H4 (cell line): ENCODE measurements around the gene SEC14L6. TPM values are rescaled to one million over a fixed set of nuclear protein-coding genes. Genes with fewer than 3 reads are reported as not detected.

Experiments
- DNase-seq: peaks from one replicate; pipeline ENCODE4 v3.0.0-alpha.2; 2015; ENCODE audit warnings: low spot score
- total RNA-seq: library from RNA; depleted of rRNA; stranded (reverse); fragments of >200 nt; shearing (Covaris generic); gene quantifications from 2 replicates; pipeline ENCODE4 v1.2.3, GENCODE V29; 2014; rRNA removed

SEC14L6 gene
- total RNA-seq, 1 experiment from 2014 or later: not detected

DNA sequence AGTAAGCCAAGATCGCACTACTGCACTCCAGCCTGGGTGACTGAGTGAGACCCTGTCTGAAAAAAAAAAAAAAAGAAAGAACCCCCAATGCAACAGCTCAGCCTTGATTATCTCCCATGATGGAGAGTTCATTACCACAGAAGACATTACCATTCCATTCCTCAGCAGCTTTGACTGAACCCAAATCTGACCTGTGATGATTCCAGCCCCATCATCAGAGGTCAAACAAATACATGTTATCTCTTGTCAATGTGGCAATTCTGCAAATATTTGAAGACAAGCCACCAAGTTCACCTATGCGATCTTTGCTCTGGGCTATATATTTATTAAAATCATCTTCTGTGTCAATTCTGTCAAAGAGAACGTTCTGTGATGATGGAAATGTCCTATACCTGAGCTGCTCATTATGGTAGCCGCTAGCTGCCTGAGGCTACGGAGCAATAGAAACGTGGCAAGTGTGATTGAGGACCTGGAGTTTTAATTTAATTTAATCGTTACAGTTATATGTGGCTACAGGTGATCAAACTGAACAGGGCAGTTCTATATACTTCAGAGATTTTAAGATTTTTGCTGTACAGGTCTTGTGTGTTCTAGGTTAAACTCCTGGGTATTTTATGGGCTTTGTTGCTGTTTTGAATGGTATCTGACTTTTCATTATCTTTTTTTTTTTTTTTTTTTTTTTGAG, 48.9 kb downstream of the SEC14L6 start:
- no peak for DNase-seq

GRCh38 chr22:30495041-30495784, 51.3 kb downstream of the SEC14L6 start:
- DNase-seq: no peak

DNA sequence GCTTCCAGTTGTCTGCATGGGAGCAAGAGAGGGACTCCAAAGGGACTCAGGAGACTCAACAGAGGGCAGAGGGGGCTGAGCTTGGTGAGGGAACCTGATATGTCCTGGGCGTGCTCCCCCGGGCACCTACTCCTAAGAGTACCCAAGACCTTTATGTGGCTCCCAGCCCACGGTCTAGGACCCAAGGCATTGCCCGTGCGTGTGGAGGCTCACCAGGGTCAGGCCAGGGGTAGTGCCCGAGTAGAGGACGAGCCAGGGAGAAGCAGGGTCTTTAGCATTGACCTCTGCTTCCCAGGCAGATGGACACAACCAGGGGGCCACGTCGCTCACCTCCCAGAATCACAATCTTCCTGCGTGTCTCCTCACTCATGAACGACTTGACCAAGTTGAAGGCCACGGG, 54.4 kb downstream of the SEC14L6 start:
- no peak for DNase-seq

- DNase-seq: no peak
These were observed 55.2 kb downstream of the SEC14L6 start for GRCh38 chr22:30491381-30491780.

DNA sequence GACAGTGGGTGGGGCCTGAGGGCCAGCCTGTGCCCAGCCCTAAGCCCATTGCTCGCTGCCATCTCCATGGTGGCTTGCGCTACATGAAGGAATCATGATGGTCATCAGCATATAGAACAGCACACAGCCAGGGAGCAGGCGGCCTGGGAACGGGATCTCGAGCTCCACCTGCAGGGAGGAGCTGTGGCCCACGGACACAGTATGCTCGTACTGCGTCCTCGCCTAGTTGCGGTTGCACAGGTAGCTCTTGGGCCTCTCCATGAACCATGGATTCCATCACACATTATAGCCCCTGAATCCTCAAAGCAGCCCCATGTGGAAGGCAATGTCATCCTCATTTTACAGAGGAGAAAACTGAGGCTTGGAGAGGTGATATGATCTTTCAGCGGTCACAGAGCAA, 56.1 kb downstream of the SEC14L6 start:
- no peak for DNase-seq

DNA sequence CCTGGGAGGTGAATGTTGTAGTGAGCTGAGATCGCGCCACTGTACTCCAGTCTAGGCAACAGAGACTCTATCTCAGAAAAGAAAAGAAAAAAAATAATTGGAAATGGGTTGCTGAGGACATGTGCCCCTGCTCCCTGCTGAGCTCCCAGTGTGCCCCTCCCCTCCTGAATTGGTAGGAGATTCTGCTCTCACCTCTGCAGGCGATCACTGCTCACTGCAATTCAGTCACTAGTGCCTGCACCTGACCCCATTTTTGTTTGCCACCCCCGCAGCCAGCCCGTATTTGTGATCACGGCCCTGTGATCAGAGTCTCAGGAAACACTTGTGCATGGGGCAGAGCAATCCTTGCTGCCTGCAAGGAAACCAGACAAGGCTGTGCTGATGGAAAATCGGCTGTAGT, 58.4 kb downstream of the SEC14L6 start:
- no peak for DNase-seq

GRCh38 chr22:30486661-30487115, 59.9 kb downstream of the SEC14L6 start:
- DNase-seq: no peak

- no peak for DNase-seq
These were observed 60.4 kb downstream of the SEC14L6 start for GRCh38 chr22:30486118-30486517.

GRCh38 chr22:30485362-30485988, 61.1 kb downstream of the SEC14L6 start:
- peak; percentile 17 for DNase-seq

GRCh38 chr22:30483169-30483568, 63.4 kb downstream of the SEC14L6 start:
- no peak for DNase-seq

GRCh38 chr22:30481711-30482110, 64.8 kb downstream of the SEC14L6 start:
- DNase-seq: no peak

DNA sequence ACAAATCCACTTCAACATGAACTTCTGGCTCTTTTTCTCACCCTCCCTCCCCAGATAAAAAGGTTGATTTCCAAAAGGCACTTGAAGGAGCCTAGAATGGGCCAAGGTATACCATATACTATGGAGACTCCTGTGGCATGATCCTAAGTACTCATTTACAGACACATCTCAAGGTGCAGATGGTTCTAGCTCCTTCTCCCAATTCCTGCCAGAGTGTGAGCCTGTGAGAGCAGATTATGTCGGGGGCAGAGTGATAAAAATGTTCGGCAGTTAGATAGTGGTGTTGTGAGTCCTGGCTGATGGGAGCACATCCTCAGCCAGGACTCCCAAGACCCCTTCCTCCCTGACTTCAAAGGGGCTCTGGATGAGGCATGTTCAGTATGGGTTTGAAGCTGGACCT, 66.6 kb downstream of the SEC14L6 start:
- DNase-seq: no peak

DNA sequence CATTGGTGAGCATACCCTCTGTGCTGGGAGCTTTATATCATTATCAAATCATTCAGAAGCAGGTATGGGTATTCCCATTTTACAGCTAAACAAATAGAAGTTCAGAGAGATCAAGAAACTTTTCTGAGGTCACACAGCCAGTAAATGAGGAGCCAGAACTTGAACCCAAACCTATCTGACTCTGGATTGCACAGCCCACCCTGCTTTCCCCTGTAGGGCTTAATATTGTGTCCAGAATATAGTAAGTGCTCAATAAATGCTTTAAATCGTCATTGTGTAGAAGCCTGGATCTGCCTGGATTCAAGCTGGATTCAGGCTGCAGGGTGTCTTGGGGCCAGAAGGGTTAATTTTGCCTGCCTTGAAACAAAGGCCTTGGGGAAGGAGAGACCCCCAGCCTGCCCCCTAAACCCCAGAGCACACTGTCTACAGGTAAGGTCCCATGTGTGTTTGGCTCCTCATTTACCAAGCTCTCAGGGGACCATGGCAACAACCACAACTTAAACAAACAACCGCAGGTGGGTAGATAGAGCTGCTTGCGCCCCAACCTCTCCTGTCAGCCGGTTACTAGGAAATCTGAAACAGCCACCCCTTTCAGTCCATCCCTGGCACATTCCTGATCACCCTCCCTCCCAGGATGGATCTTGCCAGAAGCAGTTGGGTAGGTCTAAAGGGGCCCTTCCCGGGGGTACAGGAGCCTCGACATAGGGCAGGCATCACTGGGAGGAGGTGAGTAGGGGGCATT, 71.7 kb downstream of the SEC14L6 start:
- DNase-seq: no peak

DNA sequence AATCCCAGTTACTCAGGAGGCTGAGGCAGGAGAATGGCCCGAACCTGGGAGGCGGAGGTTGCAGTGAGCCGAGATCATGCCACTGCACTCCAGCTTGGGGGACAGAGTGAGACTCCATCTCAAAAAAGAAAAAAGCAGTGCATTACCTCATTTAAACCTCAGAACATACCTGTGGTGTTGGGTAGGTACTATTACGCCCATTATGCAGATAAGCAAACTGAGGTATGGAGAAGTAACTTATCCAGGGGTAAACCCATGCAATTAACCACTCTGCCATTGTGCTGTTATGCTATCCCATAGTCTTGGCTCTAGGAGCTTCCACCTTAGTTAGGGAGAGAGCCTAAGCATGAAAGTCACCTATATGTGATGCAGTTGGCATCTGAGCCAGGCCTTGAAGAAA, 72.4 kb downstream of the SEC14L6 start:
- DNase-seq: no peak

DNA sequence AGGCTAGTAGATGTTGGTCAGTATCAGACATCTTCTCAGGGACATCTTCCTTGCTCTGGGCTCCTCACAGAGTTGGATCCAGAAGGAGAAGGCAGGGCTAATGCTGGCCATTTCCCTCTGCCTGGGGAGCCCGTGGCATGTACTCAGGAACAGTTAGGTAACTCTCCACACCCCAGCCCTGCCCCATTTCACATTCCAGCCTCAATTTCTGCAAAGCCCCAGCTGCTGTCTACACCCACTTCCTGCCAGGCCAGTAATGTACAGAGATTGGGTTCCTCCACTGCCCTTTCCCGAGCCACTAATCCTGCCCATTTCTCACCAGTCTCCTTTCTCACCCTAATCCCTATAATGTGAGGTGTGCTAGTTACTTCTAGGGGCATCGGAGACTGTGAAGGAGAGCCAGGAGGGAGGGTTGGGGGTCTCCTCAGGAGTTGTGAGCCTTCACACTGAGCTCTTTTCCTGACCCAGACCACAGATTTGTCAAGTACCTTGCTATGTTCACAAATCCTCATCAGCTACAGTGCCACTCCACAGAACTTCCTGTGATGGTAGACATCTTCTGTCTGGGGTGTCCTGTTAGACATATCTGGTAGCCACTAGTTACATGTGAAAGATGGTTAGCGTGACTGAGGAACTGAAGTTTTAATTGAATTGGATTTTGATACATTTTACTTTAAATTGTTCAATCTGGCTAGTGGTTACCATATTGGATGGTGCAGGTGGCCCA, 73.4 kb downstream of the SEC14L6 start:
- no peak for DNase-seq

Other genes starting within 250 kb of the SEC14L6 start
- gene TBC1D10A, start 219.8 kb downstream of the SEC14L6 start, total RNA-seq: 7.5 and 8.4 TPM in 2 replicates
- 14.5 and 45.6 TPM in 2 replicates for gene SF3A1, start 189.8 kb downstream of the SEC14L6 start, total RNA-seq
- gene CCDC157, start 189.7 kb downstream of the SEC14L6 start, total RNA-seq: 0.70 and 1.4 TPM in 2 replicates
- gene RNF215, start 159.3 kb downstream of the SEC14L6 start, total RNA-seq: 5.1 and 6.4 TPM in 2 replicates
- gene SEC14L2, start 149.7 kb downstream of the SEC14L6 start, total RNA-seq: 2.4 and 7.8 TPM in 2 replicates
- gene MTFP1, start 121.0 kb downstream of the SEC14L6 start, total RNA-seq: 45.6 and 47.0 TPM in 2 replicates
- not detected in 2 replicates for gene SEC14L3, start 74.7 kb downstream of the SEC14L6 start, total RNA-seq
- not detected in 2 replicates for gene SEC14L4, start 41.0 kb downstream of the SEC14L6 start, total RNA-seq
- gene GAL3ST1, start 27.9 kb upstream of the SEC14L6 start, total RNA-seq: not detected in 2 replicates
- 59.5 and 74.2 TPM in 2 replicates for gene PES1, start 45.2 kb upstream of the SEC14L6 start, total RNA-seq
- 6.1 and 7.6 TPM in 2 replicates for gene TCN2, start 60.4 kb upstream of the SEC14L6 start, total RNA-seq
- gene SLC35E4, start 89.0 kb upstream of the SEC14L6 start, total RNA-seq: 0.56 and 1.8 TPM in 2 replicates
- 1.8 and 3.4 TPM in 2 replicates for gene DUSP18, start 121.1 kb upstream of the SEC14L6 start, total RNA-seq
- 2.0 and 2.8 TPM in 2 replicates for gene OSBP2, start 148.1 kb upstream of the SEC14L6 start, total RNA-seq